ENCODE data around the gene ZNF33A. TPM values are rescaled to one million over a fixed set of nuclear protein-coding genes. Genes with fewer than 3 reads are reported as not detected.
"Not testable (repeated sequence)": the region's sequence is repeated elsewhere in the genome, so short reads cannot be mapped to it uniquely, and the experiment has no call there.

Gene ZNF33A
- total RNA-seq, 2 donors from 2014 or later: 16.8 to 22.7 TPM

DNA sequence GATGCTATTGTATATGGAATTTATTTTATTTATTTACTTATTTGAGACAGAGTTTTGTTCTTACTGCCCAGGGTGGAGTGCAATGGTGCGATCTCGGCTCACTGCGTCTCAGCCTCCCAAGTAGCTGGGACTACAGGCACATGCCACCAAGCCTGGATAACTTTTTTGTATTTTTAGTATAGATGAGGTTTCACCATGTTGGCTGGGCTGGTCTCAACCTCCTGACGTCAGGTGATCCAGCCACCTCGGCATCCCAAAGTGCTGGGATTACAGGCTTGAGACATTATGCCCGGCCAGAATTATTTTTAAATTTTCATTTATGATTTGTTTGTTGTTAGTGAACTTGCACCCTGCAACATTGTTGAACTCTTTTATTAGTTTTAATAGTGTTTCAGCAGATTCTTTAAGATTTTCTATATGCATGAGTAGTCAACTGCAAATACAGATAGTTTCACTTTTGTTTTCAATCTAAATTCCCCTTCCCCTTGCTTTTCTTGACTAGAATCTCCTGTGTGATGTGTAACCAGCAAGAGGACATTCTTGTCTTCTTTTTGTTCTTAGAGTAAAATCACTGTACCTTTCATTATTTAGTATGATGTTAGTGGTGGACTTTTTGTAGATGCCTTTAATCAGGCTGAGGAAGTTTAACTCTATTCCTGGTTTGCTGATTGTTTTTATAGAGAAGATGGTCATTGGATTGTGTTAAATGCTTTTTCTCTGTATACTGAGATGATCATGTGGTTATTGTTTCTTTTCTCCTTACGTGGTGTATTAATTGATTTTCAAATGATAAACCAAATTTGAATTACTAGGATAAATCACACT, 27.8 kb downstream of the ZNF33A start:
- ATAC-seq: no peak
- DNase-seq: no peak
- intact Hi-C loops (cut with DNase I): no loop called here

DNA sequence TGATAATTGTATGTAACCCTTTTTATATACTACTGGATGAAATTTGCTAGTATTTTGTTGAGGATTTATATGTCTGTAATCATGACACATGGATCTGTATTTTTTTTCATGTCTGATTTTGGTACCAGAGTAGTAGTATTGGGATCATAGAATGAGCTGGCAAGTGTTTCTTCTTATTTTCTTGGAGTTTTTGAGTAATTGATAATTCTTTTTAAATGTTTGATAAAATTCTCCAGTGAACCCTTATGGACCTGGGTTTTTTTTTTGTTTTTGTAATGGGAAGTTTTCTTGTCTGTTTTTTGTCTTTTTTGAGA, 28.4 kb downstream of the ZNF33A start:
- no peak for DNase-seq
- ATAC-seq: no peak
- intact Hi-C loops (cut with DNase I): no loop called here

DNA sequence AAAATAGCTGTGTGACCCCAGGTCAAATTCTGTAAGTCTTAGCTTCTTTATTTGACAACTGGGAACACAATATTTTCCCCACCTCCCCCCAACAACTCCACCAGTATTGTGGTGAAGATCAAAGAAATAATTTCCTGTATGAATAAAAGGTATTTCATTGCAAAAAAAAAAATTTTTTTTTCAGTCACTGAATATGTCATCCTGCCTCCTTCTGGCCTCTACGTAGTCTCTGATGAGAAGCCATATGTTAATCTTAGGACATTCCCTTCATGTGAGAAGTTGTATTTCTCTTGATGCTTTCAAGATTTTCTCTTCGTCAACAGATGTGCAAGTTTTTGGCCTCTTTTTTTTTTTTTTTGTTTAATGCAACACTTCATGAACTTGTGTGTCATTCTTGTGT, 33.0 kb downstream of the ZNF33A start:
- ATAC-seq (no peak), DNase-seq (no peak)
- intact Hi-C loops (cut with DNase I): no loop called here

GRCh38 chr10:38045129-38045528, 34.7 kb downstream of the ZNF33A start:
- intact Hi-C loops (cut with DNase I): no loop called here
- ATAC-seq: no peak
- DNase-seq: no peak

DNA sequence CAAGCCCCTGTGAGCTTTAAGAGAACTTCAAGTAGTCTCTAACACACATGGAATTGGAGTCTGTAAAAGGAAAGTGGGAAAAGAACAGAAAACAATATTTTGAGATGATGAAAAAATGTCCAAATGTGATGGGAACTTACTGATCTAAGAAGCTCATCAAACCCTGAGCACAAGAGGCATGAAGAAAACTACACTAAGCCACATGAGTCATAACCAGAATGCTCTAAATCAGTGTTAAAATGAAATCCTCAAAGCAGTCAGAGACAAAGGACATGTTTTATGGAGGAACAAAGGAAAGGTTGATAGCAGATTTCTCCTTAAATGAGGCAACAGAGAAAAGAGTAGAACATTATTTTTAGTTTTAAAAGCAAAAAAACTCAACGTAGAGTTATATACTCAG, 37.2 kb downstream of the ZNF33A start:
- intact Hi-C loops (cut with DNase I): no loop called here
- DNase-seq: no peak
- ATAC-seq: no peak

GRCh38 chr10:38050212-38050611, 39.7 kb downstream of the ZNF33A start:
- ATAC-seq (no peak), DNase-seq (no peak)
- intact Hi-C loops (cut with DNase I): no loop called here

GRCh38 chr10:38054361-38054797, 43.9 kb downstream of the ZNF33A start:
- peak in 1 of 2 donors; percentile 58 for ATAC-seq
- DNase-seq: no peak

GRCh38 chr10:38055274-38055894, 44.9 kb downstream of the ZNF33A start:
- ATAC-seq; intact Hi-C loops (cut with DNase I); DNase-seq: not testable (repeated sequence)

More at GRCh38 chr10:38054361-38054797, 43.9 kb downstream of the ZNF33A start:
- intact Hi-C loops (cut with DNase I): no loop called here

GRCh38 chr10:38069663-38070062, 59.2 kb downstream of the ZNF33A start:
- intact Hi-C loops (cut with DNase I); DNase-seq; ATAC-seq: not testable (repeated sequence)

GRCh38 chr10:38070501-38070900, 60.0 kb downstream of the ZNF33A start:
- no peak for DNase-seq
- no peak for ATAC-seq
- intact Hi-C loops (cut with DNase I): no loop called here

- ATAC-seq (no peak), DNase-seq (no peak)
- intact Hi-C loops (cut with DNase I): no loop called here
These were observed 62.1 kb downstream of the ZNF33A start for GRCh38 chr10:38072552-38072951.

GRCh38 chr10:38076687-38077086, 66.2 kb downstream of the ZNF33A start:
- DNase-seq: no peak
- intact Hi-C loops (cut with DNase I): no loop called here
- ATAC-seq: no peak

- not testable (repeated sequence) for ATAC-seq, DNase-seq
- intact Hi-C loops (cut with DNase I): loop anchor here in 1 of 2 donors (10.0 kb wide), 1 partner anchor 109 kb away; no protein-coding TSS in a partner anchor
These were observed 82.8 kb downstream of the ZNF33A start for GRCh38 chr10:38093318-38093717.

DNA sequence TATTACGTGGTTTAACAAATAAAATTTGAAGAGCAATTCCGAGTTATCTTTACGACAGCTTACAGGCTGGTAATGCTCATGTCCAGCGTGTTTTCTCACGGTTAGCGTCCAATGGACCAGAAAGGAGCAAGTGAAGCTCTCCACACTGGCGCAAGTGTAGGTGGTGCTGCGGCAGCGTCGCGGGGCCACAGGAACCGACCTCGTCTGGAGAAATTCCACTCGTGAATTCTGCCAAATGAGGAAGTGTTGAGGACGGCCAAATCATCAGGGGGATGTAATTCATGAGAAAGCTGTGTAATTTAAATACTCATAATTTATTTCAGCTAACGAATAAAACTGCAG, 83.3 kb downstream of the ZNF33A start:
- peak; percentile 13 to 45 for ATAC-seq
- intact Hi-C loops (cut with DNase I): loop anchor here in 1 of 2 donors (10.0 kb wide), 1 partner anchor 109 kb away; no protein-coding TSS in a partner anchor
- DNase-seq: no peak

GRCh38 chr10:38094158-38094926, 83.9 kb downstream of the ZNF33A start, which contains the start of gene ZNF37A:
TSS of gene ZNF37A (plus strand) at chr10:38094337. CDS start at chr10:38096618, 2,281 bp downstream.
- DNase-seq (peak; percentile 96), ATAC-seq (peak; percentile 99 to 100)
- intact Hi-C loops (cut with DNase I): loop anchor here in 1 of 2 donors (10.0 kb wide), 1 partner anchor 110 kb away; no protein-coding TSS in a partner anchor

DNA sequence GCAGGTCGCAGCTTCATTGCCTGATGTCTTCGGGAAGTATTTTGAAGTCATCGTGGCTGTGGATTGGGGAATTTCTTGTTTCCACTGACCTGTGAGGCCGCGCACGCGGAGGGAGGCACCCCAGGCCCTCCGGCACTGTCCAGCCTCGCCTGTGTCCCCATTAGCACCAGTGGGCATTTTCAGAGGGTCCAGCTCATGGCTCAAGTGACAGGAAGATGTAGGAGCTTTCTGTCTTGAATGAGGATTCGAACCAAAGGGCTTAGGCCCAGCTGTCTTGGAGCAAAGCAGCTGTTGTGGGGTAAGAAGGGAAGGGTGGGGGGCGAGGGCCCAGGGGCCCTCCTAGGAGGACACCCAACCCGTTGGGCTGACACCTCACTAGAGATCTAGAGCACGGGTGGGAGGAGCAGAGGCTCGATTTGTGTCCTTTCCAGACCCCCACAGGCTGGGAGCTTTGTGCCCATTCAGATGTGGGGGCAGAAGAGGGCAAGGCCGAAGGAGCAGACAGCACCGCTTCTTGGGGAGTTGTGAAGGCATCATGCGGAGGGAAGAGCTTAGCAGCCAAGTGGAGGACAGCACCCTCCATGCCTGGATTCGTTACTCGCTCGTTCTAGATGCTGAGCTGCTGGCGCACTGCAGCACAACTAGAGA, 84.6 kb downstream of the ZNF33A start:
- no peak for DNase-seq
- no peak for ATAC-seq
- intact Hi-C loops (cut with DNase I): loop anchor here in 1 of 2 donors (10.0 kb wide), 1 partner anchor 110 kb away; no protein-coding TSS in a partner anchor

DNA sequence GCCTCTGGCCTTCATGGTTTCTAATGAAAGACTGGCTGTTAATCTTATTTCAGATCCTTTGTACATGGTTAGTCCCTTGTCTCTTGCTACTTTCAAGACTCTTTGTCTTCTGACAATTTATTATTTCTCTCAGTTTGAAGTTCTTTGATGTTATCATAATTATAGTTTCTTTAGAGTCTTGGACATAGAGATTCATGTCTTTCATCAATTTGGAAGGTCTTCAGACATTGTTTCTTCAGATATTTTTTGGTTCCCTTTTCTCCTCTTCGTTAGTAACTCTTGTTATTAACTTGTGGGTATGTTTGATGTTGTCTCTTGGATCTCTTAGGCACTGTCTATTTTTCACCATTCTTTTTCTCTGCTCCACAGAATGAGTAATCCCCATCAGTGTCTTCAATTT, 92.4 kb downstream of the ZNF33A start:
- DNase-seq: no peak
- intact Hi-C loops (cut with DNase I): no loop called here

GRCh38 chr10:38103756-38104155, 93.3 kb downstream of the ZNF33A start:
- DNase-seq (no peak), ATAC-seq (no peak)
- intact Hi-C loops (cut with DNase I): no loop called here

More for the DNA sequence above, 92.4 kb downstream of the ZNF33A start:
- no peak for ATAC-seq

- no peak for DNase-seq
- intact Hi-C loops (cut with DNase I): no loop called here
- no peak for ATAC-seq
These were observed 101.7 kb downstream of the ZNF33A start for GRCh38 chr10:38112159-38112558.
